ENCODE measurements around the gene SNX9. TPM values are rescaled to one million over a fixed set of nuclear protein-coding genes. Genes with fewer than 3 reads are reported as not detected.
"Not testable (repeated sequence)": the region's sequence is repeated elsewhere in the genome, so short reads cannot be mapped to it uniquely, and the experiment has no call there.

The SNX9 gene
- total RNA-seq, 1 donor from 2014 or later: 72.3 TPM

- no peak for DNase-seq (ENCODE audit: extremely low read depth, low read depth, low spot score)
These were observed 31.0 kb downstream of the SNX9 start for GRCh38 chr6:157853902-157854502.

- no peak for DNase-seq (ENCODE audit: extremely low read depth, low read depth, low spot score)
These were observed 32.3 kb downstream of the SNX9 start for GRCh38 chr6:157855325-157855724.

GRCh38 chr6:157855804-157856203 lies 32.8 kb downstream of the SNX9 start:
- not testable (repeated sequence) for DNase-seq (ENCODE audit: extremely low read depth, low read depth, low spot score)

GRCh38 chr6:157858664-157859063 lies 35.6 kb downstream of the SNX9 start:
- DNase-seq (ENCODE audit: extremely low read depth, low read depth, low spot score): not testable (repeated sequence)

GRCh38 chr6:157859775-157860504 lies 36.9 kb downstream of the SNX9 start:
- no peak for DNase-seq (ENCODE audit: extremely low read depth, low read depth, low spot score)

GRCh38 chr6:157860505-157860991 lies 37.5 kb downstream of the SNX9 start:
- DNase-seq (ENCODE audit: extremely low read depth, low read depth, low spot score): no peak

- no peak for DNase-seq (ENCODE audit: extremely low read depth, low read depth, low spot score)
These were observed 38.1 kb downstream of the SNX9 start for GRCh38 chr6:157861184-157861583.

- no peak for DNase-seq (ENCODE audit: extremely low read depth, low read depth, low spot score)
These were observed 38.8 kb downstream of the SNX9 start for GRCh38 chr6:157861814-157862213.

- DNase-seq (ENCODE audit: extremely low read depth, low read depth, low spot score): no peak
These were observed 39.7 kb downstream of the SNX9 start for GRCh38 chr6:157862706-157863105.

- DNase-seq (ENCODE audit: extremely low read depth, low read depth, low spot score): no peak
These were observed 41.2 kb downstream of the SNX9 start for GRCh38 chr6:157864185-157864761.

GRCh38 chr6:157865249-157865648 lies 42.2 kb downstream of the SNX9 start:
- DNase-seq (ENCODE audit: extremely low read depth, low read depth, low spot score): no peak

- DNase-seq (ENCODE audit: extremely low read depth, low read depth, low spot score): no peak
These were observed 44.1 kb downstream of the SNX9 start for GRCh38 chr6:157867155-157867559.

- no peak for DNase-seq (ENCODE audit: extremely low read depth, low read depth, low spot score)
These were observed 44.9 kb downstream of the SNX9 start for GRCh38 chr6:157867981-157868380.

- DNase-seq (ENCODE audit: extremely low read depth, low read depth, low spot score): peak; percentile 63
These were observed 45.8 kb downstream of the SNX9 start for GRCh38 chr6:157868835-157869234.

GRCh38 chr6:157869673-157870302 lies 46.7 kb downstream of the SNX9 start:
- no peak for DNase-seq (ENCODE audit: extremely low read depth, low read depth, low spot score)

GRCh38 chr6:157873735-157874344 lies 50.8 kb downstream of the SNX9 start:
- no peak for DNase-seq (ENCODE audit: extremely low read depth, low read depth, low spot score)

- DNase-seq (ENCODE audit: extremely low read depth, low read depth, low spot score): no peak
These were observed 54.1 kb downstream of the SNX9 start for GRCh38 chr6:157877149-157877548.

- DNase-seq (ENCODE audit: extremely low read depth, low read depth, low spot score): no peak
These were observed 54.8 kb downstream of the SNX9 start for GRCh38 chr6:157877573-157878438.

GRCh38 chr6:157879034-157879872 lies 56.2 kb downstream of the SNX9 start:
- DNase-seq (ENCODE audit: extremely low read depth, low read depth, low spot score): no peak
